ENCODE results near the gene CTSD.
A peak's percentile ranks its signal among the peaks of the same experiment; 100 is the strongest.

CTSD gene

GRCh38 chr11:1782031-1782590, 18.4 kb upstream of the CTSD start:
- DNase-seq = no peak

- no peak for DNase-seq
Observed at GRCh38 chr11:1781593-1781975, 17.9 kb upstream of the CTSD start.

GRCh38 chr11:1780700-1781592, 17.2 kb upstream of the CTSD start:
- DNase-seq = peak; percentile 80

GRCh38 chr11:1779806-1780699, 16.3 kb upstream of the CTSD start:
- no peak for DNase-seq

- no peak for DNase-seq
Observed at GRCh38 chr11:1779034-1779805, 15.5 kb upstream of the CTSD start.

- DNase-seq = peak; percentile 37
Observed at GRCh38 chr11:1778141-1778911, 14.6 kb upstream of the CTSD start.

- DNase-seq = peak; percentile 67
Observed at GRCh38 chr11:1777737-1778136, 14.0 kb upstream of the CTSD start.

- no peak for DNase-seq
Observed at GRCh38 chr11:1776944-1777715, 13.4 kb upstream of the CTSD start.

GRCh38 chr11:1776331-1776851, 12.7 kb upstream of the CTSD start:
- DNase-seq = no peak

- no peak for DNase-seq
Observed at GRCh38 chr11:1774886-1775285, 11.2 kb upstream of the CTSD start.

- DNase-seq = no peak
Observed at GRCh38 chr11:1773994-1774550, 10.3 kb upstream of the CTSD start.

GRCh38 chr11:1773131-1773993, 9.6 kb upstream of the CTSD start:
- DNase-seq = no peak

GRCh38 chr11:1772270-1773130, 8.8 kb upstream of the CTSD start:
- DNase-seq = peak; percentile 95

- DNase-seq = peak; percentile 67
Observed at GRCh38 chr11:1771700-1772099, 8.0 kb upstream of the CTSD start.

GRCh38 chr11:1771273-1771672, 7.5 kb upstream of the CTSD start:
- DNase-seq = no peak

- peak; percentile 66 for DNase-seq
Observed at GRCh38 chr11:1770528-1770927, 6.8 kb upstream of the CTSD start.

GRCh38 chr11:1770061-1770460, 6.3 kb upstream of the CTSD start:
- DNase-seq = no peak

GRCh38 chr11:1769304-1769936, 5.7 kb upstream of the CTSD start:
- peak; percentile 51 for DNase-seq
